H1 (cell line): ENCODE data around the gene ATR. TPM values are rescaled to one million over a fixed set of nuclear protein-coding genes. Genes with fewer than 3 reads are reported as not detected.

Source experiments
- CTCF ChIA-PET: fragments of 300-600 bp; sonication (Branson Sonifier 250); formaldehyde crosslinking; loops from one replicate; lab custom pipeline; 2021; ENCODE audit not compliant: partially characterized antibody; lab: Charles Lee
- POLR2A ChIA-PET: fragments of 300-600 bp; sonication (Branson Sonifier 250); formaldehyde crosslinking; loops from one replicate; lab custom pipeline; 2021; ENCODE audit warnings: inconsistent platforms; ENCODE audit not compliant: partially characterized antibody; lab: Charles Lee
- DNase-seq, 2 experiments: peaks; one replicate each; pipeline versions ENCODE4 v3.0.0 to v3.0.0-alpha.2; 2010 to 2022; ENCODE audit warnings: low spot score in 2 of 2, low read depth in 1 of 2, mixed read lengths in 1 of 2
- FAIRE-seq: peaks from 2 replicates; lab custom pipeline; 2011; peaks lifted over from hg19 to GRCh38; lab: Jason Lieb, UNC
- H2AFZ ChIP-seq: 2 replicates; pipeline ENCODE4 v1.8.1; 2012; ENCODE audit warnings: low read length, inconsistent platforms
- H2AK5ac ChIP-seq: 2 replicates; pipeline ENCODE4 v1.6.1; 2013; ENCODE audit warnings: low read depth, low read length
- H2BK120ac ChIP-seq: replicated peaks from 2 replicates; pipeline ENCODE3; 2013; ENCODE audit warnings: low read depth, low read length, inconsistent platforms
- H2BK12ac ChIP-seq: 2 replicates; pipeline ENCODE4 v1.6.1; 2013; ENCODE audit warnings: low read depth, low read length
- H2BK15ac ChIP-seq: 2 replicates; pipeline ENCODE4 v1.6.1; 2013; ENCODE audit warnings: low read length
- H2BK20ac ChIP-seq: 2 replicates; pipeline ENCODE4 v1.6.1; 2013; ENCODE audit warnings: low read length
- H2BK5ac ChIP-seq: 2 replicates; pipeline ENCODE4 v1.6.1; 2013; ENCODE audit warnings: low read depth, low read length
- H3K14ac ChIP-seq: 2 replicates; pipeline ENCODE4 v1.6.1; 2013; ENCODE audit warnings: inconsistent platforms; ENCODE audit not compliant: insufficient read length
- H3K18ac ChIP-seq: 2 replicates; pipeline ENCODE4 v1.6.1; 2013; ENCODE audit warnings: low read length; ENCODE audit errors: extremely low read depth
- H3K23ac ChIP-seq: 2 replicates; pipeline ENCODE4 v1.6.1; 2013; ENCODE audit warnings: inconsistent platforms; ENCODE audit not compliant: insufficient read length
- H3K23me2 ChIP-seq: 2 replicates; pipeline ENCODE4 v1.6.1; 2013; ENCODE audit warnings: low read depth, low read length
- H3K27ac ChIP-seq: 2 replicates; pipeline ENCODE4 v1.6.1; 2011; ENCODE audit warnings: low read depth, low read length, inconsistent platforms
- H3K27me3 ChIP-seq, 4 experiments: replicated peaks in 1 of 4; 1 replicate in 1 of 4; 2 replicates in 3 of 4; pipeline versions ENCODE4 v1.6.1 to v1.8.1; 2011 to 2013; ENCODE audit warnings: low read length in 3 of 4, mild to moderate bottlenecking in 3 of 4, inconsistent platforms in 2 of 4, mixed read lengths in 2 of 4, moderate library complexity in 1 of 4; ENCODE audit not compliant: control insufficient read depth in 3 of 4, insufficient read depth in 3 of 4; ENCODE audit errors: extremely low read depth in 1 of 4
- H3K36me3 ChIP-seq, 4 experiments: 2 replicates each; pipeline versions ENCODE4 v1.6.1 to v1.8.1; 2011 to 2013; ENCODE audit warnings: mild to moderate bottlenecking in 4 of 4, low read length in 3 of 4, moderate library complexity in 2 of 4, control low read depth in 1 of 4, inconsistent platforms in 1 of 4; ENCODE audit not compliant: insufficient read depth in 4 of 4, control insufficient read depth in 2 of 4
- H3K4ac ChIP-seq: replicated peaks from 2 replicates; pipeline ENCODE3; 2013; ENCODE audit warnings: low read length, low read depth, mixed read lengths, inconsistent platforms; ENCODE audit not compliant: insufficient read length
- H3K4me1 ChIP-seq, 4 experiments: replicated peaks in 1 of 4; 1 replicate in 1 of 4; 2 replicates in 3 of 4; pipeline versions ENCODE4 v1.6.1 to v1.8.1; 2011 to 2013; ENCODE audit warnings: low read length in 3 of 4, inconsistent platforms in 2 of 4, mixed read lengths in 1 of 4; ENCODE audit not compliant: insufficient read depth in 4 of 4, control insufficient read depth in 3 of 4
- H3K4me2 ChIP-seq, 2 experiments: 2 replicates each; pipeline versions ENCODE4 v1.6.1 to v1.8.1; 2011 to 2013; ENCODE audit warnings: low read depth in 2 of 2, low read length in 2 of 2, control low read depth in 1 of 2, inconsistent platforms in 1 of 2, mild to moderate bottlenecking in 1 of 2; ENCODE audit not compliant: insufficient read depth in 1 of 2
- H3K4me3 ChIP-seq, 4 experiments: fragments of 200-600, 300-600 bp in 1 of 4; sonication (generic), shearing (Covaris generic), sonication (Bioruptor Twin) in 1 of 4; 2 replicates each; pipeline versions ENCODE4 v1.5.1 to v1.8.1; 2011 to 2016; ENCODE audit warnings: low read length in 4 of 4, low read depth in 3 of 4, control low read depth in 2 of 4, inconsistent platforms in 2 of 4, mild to moderate bottlenecking in 2 of 4, mixed read lengths in 1 of 4, moderate library complexity in 1 of 4; ENCODE audit not compliant: insufficient read depth in 2 of 4; ENCODE audit errors: extremely low read depth in 1 of 4
- H3K56ac ChIP-seq: replicated peaks from 2 replicates; pipeline ENCODE3; 2013; ENCODE audit warnings: low read depth, mild to moderate bottlenecking, mixed read lengths, low read length, inconsistent platforms; ENCODE audit not compliant: insufficient read length
- H3K79me1 ChIP-seq: 2 replicates; pipeline ENCODE4 v1.6.1; 2013; ENCODE audit warnings: low read depth, low read length, control low read depth
- H3K79me2 ChIP-seq, 2 experiments: 2 replicates each; pipeline versions ENCODE4 v1.6.1 to v1.8.1; 2012 to 2013; ENCODE audit warnings: low read length in 2 of 2, mild to moderate bottlenecking in 2 of 2, inconsistent platforms in 1 of 2; ENCODE audit not compliant: insufficient read depth in 2 of 2, control insufficient read depth in 1 of 2
- H3K9ac ChIP-seq, 4 experiments: replicated peaks in 1 of 4; 1 replicate in 1 of 4; 2 replicates in 3 of 4; pipeline versions ENCODE4 v1.6.1 to v1.8.1; 2011 to 2013; ENCODE audit warnings: low read depth in 3 of 4, low read length in 3 of 4, control low read depth in 2 of 4, mild to moderate bottlenecking in 2 of 4, moderate library complexity in 2 of 4, inconsistent platforms in 1 of 4; ENCODE audit errors: extremely low read depth in 1 of 4
- H3K9me3 ChIP-seq, 2 experiments: 2 replicates each; pipeline versions ENCODE4 v1.6.1 to v1.8.1; 2012 to 2013; ENCODE audit warnings: mild to moderate bottlenecking in 2 of 2, moderate library complexity in 2 of 2, control low read depth in 1 of 2, inconsistent platforms in 1 of 2, low read depth in 1 of 2, low read length in 1 of 2, mixed read lengths in 1 of 2; ENCODE audit not compliant: insufficient read depth in 2 of 2
- H4K20me1 ChIP-seq, 2 experiments: replicated peaks in 1 of 2; 2 replicates each; pipeline versions ENCODE3 to v1.8.1; 2011 to 2013; ENCODE audit warnings: inconsistent platforms in 2 of 2, low read length in 2 of 2, mild to moderate bottlenecking in 1 of 2; ENCODE audit not compliant: insufficient read depth in 2 of 2, control insufficient read depth in 1 of 2
- H4K5ac ChIP-seq: 2 replicates; pipeline ENCODE4 v1.6.1; 2013; ENCODE audit warnings: low read length, low read depth, mixed read lengths, inconsistent platforms; ENCODE audit not compliant: insufficient read length
- H4K8ac ChIP-seq: 2 replicates; pipeline ENCODE4 v1.8.0; 2013; ENCODE audit warnings: mild to moderate bottlenecking, moderate library complexity, low read length, inconsistent platforms; ENCODE audit not compliant: insufficient read depth; ENCODE audit errors: extremely low read depth
- H4K91ac ChIP-seq: replicated peaks from 2 replicates; pipeline ENCODE3; 2013; ENCODE audit warnings: low read length, mixed read lengths, inconsistent platforms; ENCODE audit not compliant: insufficient read length
- EP300 ChIP-seq, 2 experiments: IDR thresholded peaks; 1 replicate in 1 of 2; 2 replicates in 1 of 2; pipeline ENCODE4 v1.6.1; 2011 to 2012; ENCODE audit warnings: low read depth in 2 of 2, low read length in 2 of 2, mild to moderate bottlenecking in 2 of 2, borderline replicate concordance in 1 of 2, inconsistent platforms in 1 of 2, moderate library complexity in 1 of 2
- POLR2AphosphoS5 ChIP-seq: IDR thresholded peaks from 2 replicates; pipeline ENCODE4 v1.6.1; 2011; ENCODE audit warnings: low read depth, low read length
- RNF2 ChIP-seq: fragments of 200-900, 300-1000 bp; sonication (generic); IDR thresholded peaks from 2 replicates; pipeline ENCODE4 v1.7.1; 2016; ENCODE audit warnings: borderline replicate concordance, low read depth, mild to moderate bottlenecking, antibody characterized with exemption, low read length; ENCODE audit not compliant: poor library complexity, severe bottlenecking; ENCODE audit errors: missing control alignments
- RXRA ChIP-seq: IDR thresholded peaks from 2 replicates; pipeline ENCODE4 v1.6.1; 2011; ENCODE audit warnings: low read depth, mild to moderate bottlenecking, low read length, moderate library complexity; ENCODE audit not compliant: insufficient read depth
- WGBS, 2 experiments: shearing (Covaris generic) in 1 of 2; methylation state at CpG; one replicate each; pipeline versions ENCODE4 v1.1.6 to v1.1.7; 2013 to 2015; ENCODE audit warnings: low lambda C conversion rate in 2 of 2, mixed read lengths in 2 of 2, inconsistent platforms in 1 of 2, low coverage in 1 of 2, missing lambda C conversion rate in 1 of 2; ENCODE audit not compliant: insufficient replicate concordance in 2 of 2, insufficient coverage in 1 of 2, insufficient read length in 1 of 2; ENCODE audit errors: extremely low coverage in 1 of 2, missing lambda C conversion rate in 1 of 2; 5-methylcytosine and 5-hydroxymethylcytosine counted together
- polyA plus RNA-seq, 7 experiments: library from polyadenylated mRNA; depleted of rRNA in 3 of 7; stranded (reverse) in 5 of 7; unstranded in 2 of 7; fragments of >200 nt in 5 of 7; fragments of 200-250 nt in 2 of 7; gene quantifications; 1 replicate in 5 of 7; 2 replicates in 1 of 7; 4 replicates in 1 of 7; pipeline versions ENCODE4 v1.2.1 to v1.2.3, GENCODE V29; 2011 to 2013; ENCODE audit warnings: missing spikeins in 2 of 7, mixed read lengths in 2 of 7
- total RNA-seq: library from RNA; stranded (reverse); fragmentation: NEBNext Ultra II Directional; extraction: Animal tissue kit (Norgen Biotek cat#: 25700); gene quantifications from 2 replicates; pipeline ENCODE4 v1.2.1, GENCODE V29; 2021
- TF ChIP-seq, protein P1 (sequence below): IDR thresholded peaks from 2 replicates; pipeline ENCODE4 v1.6.1; 2012; ENCODE audit warnings: inconsistent platforms
- TF ChIP-seq, protein P2 (sequence below): IDR thresholded peaks from 2 replicates; pipeline ENCODE4 v1.6.1; 2012; ENCODE audit warnings: inconsistent platforms

ATR gene
- total and polyA plus RNA-seq, 2 of the 8 experiments (the other 6 are each of a cell fraction or from before 2014, with no cell fraction given), result 8.4 to 23.2 TPM

DNA sequence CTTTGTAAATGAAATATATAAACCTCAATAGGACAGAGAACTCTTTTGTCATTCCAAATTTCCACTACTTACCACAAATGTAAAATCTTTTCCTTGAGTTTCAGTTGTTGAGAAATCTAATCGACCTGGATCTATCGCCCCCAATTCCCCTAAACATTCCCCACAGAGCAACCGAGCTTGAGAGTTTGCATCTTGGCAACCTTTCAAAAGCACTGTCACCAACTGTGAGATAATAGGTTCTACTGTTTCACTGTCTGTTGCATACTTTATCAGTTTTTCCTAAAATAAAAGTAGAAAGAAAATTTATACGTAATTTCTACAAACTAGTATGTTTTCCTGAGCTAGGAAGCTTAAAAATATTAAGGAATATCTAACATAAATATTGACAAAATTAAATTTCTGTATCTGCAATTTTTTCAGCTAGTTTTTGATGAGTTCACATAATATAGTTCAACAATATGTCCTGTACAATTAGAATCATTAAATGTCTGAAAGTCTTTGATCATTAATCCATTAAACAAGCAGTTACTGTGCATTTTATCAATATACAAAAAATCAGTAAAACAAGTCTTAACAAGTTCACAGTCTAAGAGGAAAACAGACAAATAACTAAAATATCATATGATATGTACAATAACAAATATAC is 54.5 kb downstream of the ATR start:
- no peak overlapping the region for H3K23ac ChIP-seq
- no peak for FAIRE-seq
- no peak overlapping the region for H4K8ac ChIP-seq
- no peaks in the 10 kb centered on the region for H3K4me1 ChIP-seq
- H3K23me2 ChIP-seq, result no peaks in the 10 kb centered on the region
- no peak overlapping the region for H2BK15ac ChIP-seq
- no peak overlapping the region for H3K14ac ChIP-seq
- DNase-seq, result no peak
- no peak overlapping the region for H3K56ac ChIP-seq
- 85% methylated on average over 4 of the region's 4 CpGs; no CpG with 5 or more reads in 1 of the 2 experiments for WGBS, 2 experiments
- H3K9me3 ChIP-seq, result no peaks in the 10 kb centered on the region
- no peak overlapping the region for H2BK12ac ChIP-seq
- H2BK20ac ChIP-seq, result no peak overlapping the region
- no peak overlapping the region for H3K4ac ChIP-seq
- no peak overlapping the region for H3K18ac ChIP-seq
- H3K9ac ChIP-seq, result no peak overlapping the region
- H4K5ac ChIP-seq, result no peak overlapping the region
- ChIA-PET CTCF (no interaction called here), POLR2A (no interaction called here)
- H2BK120ac ChIP-seq, result no peak overlapping the region
- no peaks in the 10 kb centered on the region for H4K20me1 ChIP-seq
- peaks cover 0 to 16% (median 8%) of the 10 kb centered on the region in 4 experiments; a peak in 4 of 8 replicates for H3K36me3 ChIP-seq
- no peak overlapping the region for H3K4me3 ChIP-seq
- H3K79me2 ChIP-seq, result no peaks in the 10 kb centered on the region
- no peak overlapping the region for H3K4me2 ChIP-seq
- no peak overlapping the region for H2AK5ac ChIP-seq
- no peak for TF ChIP-seq POLR2AphosphoS5
- TF ChIP-seq, protein P1, sequence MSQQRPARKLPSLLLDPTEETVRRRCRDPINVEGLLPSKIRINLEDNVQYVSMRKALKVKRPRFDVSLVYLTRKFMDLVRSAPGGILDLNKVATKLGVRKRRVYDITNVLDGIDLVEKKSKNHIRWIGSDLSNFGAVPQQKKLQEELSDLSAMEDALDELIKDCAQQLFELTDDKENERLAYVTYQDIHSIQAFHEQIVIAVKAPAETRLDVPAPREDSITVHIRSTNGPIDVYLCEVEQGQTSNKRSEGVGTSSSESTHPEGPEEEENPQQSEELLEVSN, result no peak
- no peak for TF ChIP-seq RNF2
- no peak for TF ChIP-seq RXRA
- TF ChIP-seq, protein P2, sequence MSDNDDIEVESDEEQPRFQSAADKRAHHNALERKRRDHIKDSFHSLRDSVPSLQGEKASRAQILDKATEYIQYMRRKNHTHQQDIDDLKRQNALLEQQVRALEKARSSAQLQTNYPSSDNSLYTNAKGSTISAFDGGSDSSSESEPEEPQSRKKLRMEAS, result no peak
- TF ChIP-seq EP300 (IDR thresholded peaks at IDR 0.05; ENCODE audit: borderline replicate concordance in 1 of 2, low read depth in 2 of 2, low read length in 2 of 2), result no peak
- no peak overlapping the region for H2AFZ ChIP-seq
- no peak overlapping the region for H3K27ac ChIP-seq
- no peaks in the 10 kb centered on the region for H3K27me3 ChIP-seq
- H4K91ac ChIP-seq, result no peak overlapping the region
- H2BK5ac ChIP-seq, result no peak overlapping the region
- no peaks in the 10 kb centered on the region for H3K79me1 ChIP-seq
